Tibial nerve (tissue), 4 donors: ENCODE results near the gene GFPT1.

Experiments
- EP300 ChIP-seq, 2 donors: sonication (generic); formaldehyde crosslinking; IDR thresholded peaks; one replicate each; pipeline ENCODE4 v1.6.1; 2017; ENCODE audit warnings: antibody characterized with exemption in 2 of 2, mild to moderate bottlenecking in 1 of 2
- POLR2A ChIP-seq, 2 donors: fragments of 450-650 bp; IDR thresholded peaks; one replicate each; pipeline ENCODE4 v1.6.1; 2017; ENCODE audit warnings: antibody characterized with exemption in 2 of 2, mild to moderate bottlenecking in 2 of 2, moderate library complexity in 2 of 2
- TF ChIP-seq, protein P1 (sequence below), 5 experiments: fragments of 200-600 bp in 3 of 5; fragments of 450-650 bp in 2 of 5; sonication (generic) in 3 of 5; IDR thresholded peaks; one replicate each; pipeline ENCODE4 v1.5.1; 2016 to 2019; ENCODE audit warnings: antibody characterized with exemption in 5 of 5, mild to moderate bottlenecking in 3 of 5, moderate library complexity in 2 of 5

DNA sequence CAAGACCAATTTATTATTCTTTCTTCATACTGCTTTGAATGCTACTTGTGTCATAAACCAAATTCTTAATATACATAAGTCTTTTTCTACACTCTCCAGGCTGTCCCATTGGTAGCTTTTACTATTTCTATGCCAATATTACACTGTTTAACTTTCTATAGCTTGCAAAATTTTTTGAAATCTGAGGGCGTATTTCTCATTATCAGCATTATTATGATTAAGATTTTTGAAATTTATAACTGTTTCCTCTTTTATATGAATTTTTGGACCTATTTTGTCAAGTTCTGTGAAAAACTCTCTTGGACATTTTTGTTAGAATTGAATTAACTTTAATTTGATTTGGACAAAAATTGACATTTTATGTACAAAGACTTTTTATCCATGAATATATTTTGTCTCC lies 98.6 kb downstream of the GFPT1 start:
- TF ChIP-seq EP300 (IDR thresholded peaks at IDR 0.05) (no peak), POLR2A (IDR thresholded peaks at IDR 0.05) (no peak)
- TF ChIP-seq, protein P1, sequence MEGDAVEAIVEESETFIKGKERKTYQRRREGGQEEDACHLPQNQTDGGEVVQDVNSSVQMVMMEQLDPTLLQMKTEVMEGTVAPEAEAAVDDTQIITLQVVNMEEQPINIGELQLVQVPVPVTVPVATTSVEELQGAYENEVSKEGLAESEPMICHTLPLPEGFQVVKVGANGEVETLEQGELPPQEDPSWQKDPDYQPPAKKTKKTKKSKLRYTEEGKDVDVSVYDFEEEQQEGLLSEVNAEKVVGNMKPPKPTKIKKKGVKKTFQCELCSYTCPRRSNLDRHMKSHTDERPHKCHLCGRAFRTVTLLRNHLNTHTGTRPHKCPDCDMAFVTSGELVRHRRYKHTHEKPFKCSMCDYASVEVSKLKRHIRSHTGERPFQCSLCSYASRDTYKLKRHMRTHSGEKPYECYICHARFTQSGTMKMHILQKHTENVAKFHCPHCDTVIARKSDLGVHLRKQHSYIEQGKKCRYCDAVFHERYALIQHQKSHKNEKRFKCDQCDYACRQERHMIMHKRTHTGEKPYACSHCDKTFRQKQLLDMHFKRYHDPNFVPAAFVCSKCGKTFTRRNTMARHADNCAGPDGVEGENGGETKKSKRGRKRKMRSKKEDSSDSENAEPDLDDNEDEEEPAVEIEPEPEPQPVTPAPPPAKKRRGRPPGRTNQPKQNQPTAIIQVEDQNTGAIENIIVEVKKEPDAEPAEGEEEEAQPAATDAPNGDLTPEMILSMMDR (IDR thresholded peaks at IDR 0.05) = no peak
